Psoas muscle (tissue), 8 donors: ENCODE data around the gene CABLES1. TPM values are rescaled to one million over a fixed set of nuclear protein-coding genes. Genes with fewer than 3 reads are reported as not detected.
"Not testable (repeated sequence)": the region's sequence is repeated elsewhere in the genome, so short reads cannot be mapped to it uniquely, and the experiment has no call there.

ENCODE experiments used
- ATAC-seq, 4 donors: fragments of 200-7000 bp; cut with Tn5 transposase; one replicate each; pipeline ENCODE4 v1.9.1; 2020; ENCODE audit warnings: moderate library complexity in 3 of 4, mild to moderate bottlenecking in 2 of 4
- DNase-seq, 2 donors: peaks; one replicate each; pipeline ENCODE4 v3.0.0-alpha.2; 2020
- H3K27ac ChIP-seq: fragments of 200-600 bp; one replicate; pipeline ENCODE4 v1.8.0; 2022
- H3K27me3 ChIP-seq, 3 donors: fragments of 200-600 bp in 1 of 3; one replicate each; pipeline versions ENCODE4 v1.6.1 to v1.8.0; 2013 to 2022; ENCODE audit warnings: low read length in 2 of 3, mild to moderate bottlenecking in 2 of 3, moderate library complexity in 1 of 3; ENCODE audit not compliant: insufficient read depth in 3 of 3
- H3K36me3 ChIP-seq, 2 donors: fragments of 200-600 bp in 1 of 2; one replicate each; pipeline versions ENCODE4 v1.6.1 to v1.8.0; 2013 to 2022; ENCODE audit warnings: low read depth in 1 of 2, mild to moderate bottlenecking in 1 of 2, moderate library complexity in 1 of 2; ENCODE audit not compliant: insufficient read depth in 1 of 2
- H3K4me1 ChIP-seq: fragments of 200-600 bp; one replicate; pipeline ENCODE4 v1.8.0; 2022
- H3K4me3 ChIP-seq: fragments of 200-600 bp; one replicate; pipeline ENCODE4 v1.8.0; 2022; ENCODE audit warnings: mild to moderate bottlenecking
- H3K9me3 ChIP-seq: fragments of 200-600 bp; one replicate; pipeline ENCODE4 v1.8.0; 2022
- CTCF ChIP-seq: fragments of 200-600 bp; IDR thresholded peaks from one replicate; pipeline ENCODE4 v1.8.0; 2022; ENCODE audit warnings: antibody characterized with exemption
- WGBS, 3 donors: extraction: QIAGEN DNeasy Blood & Tissue Kit; methylation state at CpG; one replicate each; pipeline versions ENCODE4 v1.1.6 to v1.1.7; 2013; 5-methylcytosine and 5-hydroxymethylcytosine counted together
- intact Hi-C, 2 donors: fragments of 100-400 bp; cut with DNase I; formaldehyde crosslinking; loops; one replicate each; pipeline versions ENCODE4 v1.11.0 to v1.14.2; 2022
- polyA plus RNA-seq, 3 donors: library from polyadenylated mRNA; stranded (reverse); fragments of 200-250 nt; gene quantifications; one replicate each; pipeline ENCODE4 v1.2.3, GENCODE V29; 2013
- total RNA-seq, 4 donors: library from RNA; stranded (reverse); fragmentation: NEBNext Ultra II Directional in 2 of 4; extraction: Animal tissue kit (Norgen Biotek cat#: 25700) in 2 of 4; gene quantifications; one replicate each; pipeline versions ENCODE4 v1.2.1 to v1.2.4, GENCODE V29; 2021 to 2023
- donor health status: healthy with polysubstance abuse.
- donor health status: DM: no; HTN: no; CAD: no; lungs with moderate emphysema.
- donor health status: Bipolar disorder and iron deficiency.
- donor health status: healthy.
- donor health status: DM: yes; HTN: yes; CAD: no.
- donor health status: DM: no; HTN: no; CAD: no.
- donor health status: DM: no; HTN: no; CAD: no.
- donor health status: DM: yes; HTN: yes; CAD: no.

Gene CABLES1
- total and polyA plus RNA-seq, 7 donors, result 0.42 to 1.5 (median 0.98) TPM

- Histone ChIP-seq H3K36me3 (no peaks in the 10 kb centered on the region), H3K9me3 (no peaks in the 10 kb centered on the region), H3K4me3 (no peak overlapping the region), H3K4me1 (no peaks in the 10 kb centered on the region), H3K27me3 (peaks cover 0 to 2% (median 0%) of the 10 kb centered on the region in 3 donors), H3K27ac (no peak overlapping the region)
- intact Hi-C loops, result no loop called here
- 93 to 97% (median 95%) methylated on average over 7 of the region's 7 CpGs for WGBS, 3 donors
- no peak for TF ChIP-seq CTCF
- ATAC-seq (no peak), DNase-seq (no peak)
Observed at GRCh38 chr18:23156134-23156533, 20.8 kb downstream of the CABLES1 start.

- DNase-seq (no peak), ATAC-seq (no peak)
- intact Hi-C loops, result no loop called here
- no peak for TF ChIP-seq CTCF
- no peaks in the 10 kb centered on the region for H3K9me3 ChIP-seq
- no peaks in the 10 kb centered on the region for H3K4me1 ChIP-seq
- peaks cover 0 to 2% (median 0%) of the 10 kb centered on the region in 3 donors for H3K27me3 ChIP-seq
- no peak overlapping the region for H3K27ac ChIP-seq
- H3K36me3 ChIP-seq, result no peaks in the 10 kb centered on the region
- H3K4me3 ChIP-seq, result no peak overlapping the region
- 97 to 98% (median 98%) methylated on average over 2 of the region's 2 CpGs for WGBS, 3 donors
Observed at GRCh38 chr18:23158058-23158457, 22.8 kb downstream of the CABLES1 start.

- intact Hi-C loops, H3K4me3 ChIP-seq: not testable (repeated sequence)
- WGBS, 3 donors, result 93 to 96% (median 94%) methylated on average over 14 of the region's 14 CpGs
Observed at GRCh38 chr18:23158884-23159283, 23.6 kb downstream of the CABLES1 start.

GRCh38 chr18:23159344-23159743 is 24.1 kb downstream of the CABLES1 start:
- WGBS, 3 donors, result 52 to 68% (median 53%) methylated on average over 7 of the region's 7 CpGs
- no peak for TF ChIP-seq CTCF
- H3K27me3 ChIP-seq, result peaks cover 0 to 3% (median 0%) of the 10 kb centered on the region in 3 donors
- H3K27ac ChIP-seq, result no peak overlapping the region
- intact Hi-C loops, result no loop called here
- no peak overlapping the region for H3K4me3 ChIP-seq
- ATAC-seq (no peak), DNase-seq (no peak)
- H3K9me3 ChIP-seq, result no peaks in the 10 kb centered on the region
- no peaks in the 10 kb centered on the region for H3K4me1 ChIP-seq
- no peaks in the 10 kb centered on the region for H3K36me3 ChIP-seq

More at GRCh38 chr18:23158884-23159283, 23.6 kb downstream of the CABLES1 start:
- not testable (repeated sequence) for ATAC-seq, H3K36me3 ChIP-seq, H3K27me3 ChIP-seq, H3K9me3 ChIP-seq, H3K27ac ChIP-seq, DNase-seq, H3K4me1 ChIP-seq

GRCh38 chr18:23162473-23162872 is 27.2 kb downstream of the CABLES1 start:
- intact Hi-C loops, result no loop called here

More at GRCh38 chr18:23162473-23162872, 27.2 kb downstream of the CABLES1 start:
- H3K9me3 ChIP-seq, result no peaks in the 10 kb centered on the region
- no peak for DNase-seq
- H3K27me3 ChIP-seq, result peaks cover 0 to 3% (median 0%) of the 10 kb centered on the region in 3 donors
- no peaks in the 10 kb centered on the region for H3K4me1 ChIP-seq
- no peak overlapping the region for H3K27ac ChIP-seq
- WGBS, 3 donors, result 75 to 80% (median 79%) methylated on average over 6 of the region's 6 CpGs
- no peak for TF ChIP-seq CTCF
- no peak overlapping the region for H3K4me3 ChIP-seq
- ATAC-seq, result no peak
- no peaks in the 10 kb centered on the region for H3K36me3 ChIP-seq
